GM21526 (cell line): ENCODE measurements around the gene LYPD5.
A peak's percentile ranks its signal among the peaks of the same experiment; 100 is the strongest.

Experiments
- ATAC-seq: cut with Tn5 transposase; IDR thresholded peaks from one replicate; pipeline ENCODE4 v1.9.1; 2021; ENCODE audit warnings: moderate library complexity; ENCODE audit not compliant: unreplicated experiment, low FRiP score

The LYPD5 gene

GRCh38 chr19:43754503-43755255, 47.6 kb downstream of the LYPD5 start, which contains the start of gene SMG9:
TSS of gene SMG9 (minus strand) at chr19:43754962. CDS start at chr19:43750741, 4,221 bp downstream.
- peak; percentile 46 for ATAC-seq

- no peak for ATAC-seq
These were observed 48.1 kb downstream of the LYPD5 start for GRCh38 chr19:43754253-43754502.

- no peak for ATAC-seq
These were observed 49.9 kb downstream of the LYPD5 start for GRCh38 chr19:43752287-43752875.

GRCh38 chr19:43751466-43752220, 50.6 kb downstream of the LYPD5 start:
- ATAC-seq: no peak

GRCh38 chr19:43749898-43750297, 52.3 kb downstream of the LYPD5 start:
- no peak for ATAC-seq

- ATAC-seq: no peak
These were observed 53.1 kb downstream of the LYPD5 start for GRCh38 chr19:43749152-43749551.

- ATAC-seq: no peak
These were observed 53.6 kb downstream of the LYPD5 start for GRCh38 chr19:43748685-43749084.

- no peak for ATAC-seq
These were observed 54.0 kb downstream of the LYPD5 start for GRCh38 chr19:43748205-43748594.

- ATAC-seq: no peak
These were observed 54.6 kb downstream of the LYPD5 start for GRCh38 chr19:43747557-43748204.
